ENCODE data around the gene TFPI.

The TFPI gene

GRCh38 chr2:187421519-187421918 lies 132.7 kb downstream of the TFPI start:
- DNase-seq (ENCODE audit: low read depth in 1 of 2, low spot score in 1 of 2) = no peak

GRCh38 chr2:187419808-187420207 lies 134.4 kb downstream of the TFPI start:
- DNase-seq (ENCODE audit: low read depth in 1 of 2, low spot score in 1 of 2) = no peak

DNA sequence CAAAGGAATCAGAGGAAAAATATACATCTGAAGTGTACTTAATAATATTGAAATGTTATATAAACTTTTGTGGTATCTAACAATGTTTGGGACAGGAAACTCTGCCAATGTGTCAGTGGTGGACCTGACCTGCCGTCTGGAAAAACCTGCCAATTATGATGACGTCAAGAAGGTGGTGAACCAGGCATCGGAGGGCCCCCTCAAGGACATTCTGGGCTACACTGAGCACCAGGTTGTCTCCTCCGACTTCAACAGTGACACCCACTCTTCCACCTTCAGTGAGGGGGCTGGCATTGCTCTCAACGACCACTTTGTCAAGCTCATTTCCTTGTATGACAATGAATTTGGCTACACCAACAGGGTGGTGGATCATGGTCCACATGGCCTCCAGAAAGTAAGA lies 138.8 kb downstream of the TFPI start:
- no peak for DNase-seq (ENCODE audit: low read depth in 1 of 2, low spot score in 1 of 2)
